Mononuclear cell (primary cell): Measurements from ENCODE around the gene SLC7A1. TPM values are rescaled to one million over a fixed set of nuclear protein-coding genes. Genes with fewer than 3 reads are reported as not detected.

Source experiments
- H3K27me3 ChIP-seq: 2 replicates; pipeline ENCODE4 v1.6.0; 2011; ENCODE audit warnings: low read length, control low read depth; ENCODE audit not compliant: insufficient read depth
- H3K4me1 ChIP-seq: 2 replicates; pipeline ENCODE4 v1.5.1; 2011; ENCODE audit warnings: mild to moderate bottlenecking, low read length, control low read depth; ENCODE audit not compliant: insufficient read depth
- H3K4me3 ChIP-seq: 2 replicates; pipeline ENCODE4 v1.5.1; 2011; ENCODE audit warnings: mild to moderate bottlenecking, low read length, moderate library complexity
- H3K9me3 ChIP-seq: 2 replicates; pipeline ENCODE4 v1.5.1; 2011; ENCODE audit warnings: low read depth, mild to moderate bottlenecking, control low read depth, low read length
- total RNA-seq: library from RNA; depleted of rRNA; stranded (reverse); fragments of >200 nt; gene quantifications from one replicate; pipeline ENCODE4 v1.2.3, GENCODE V29; 2012

Gene SLC7A1
- total RNA-seq, 1 donor, result 4.9 TPM

GRCh38 chr13:29573190-29573589 lies 22.3 kb downstream of the SLC7A1 start:
- H3K9me3 ChIP-seq, result no peaks in the 10 kb centered on the region
- H3K4me3 ChIP-seq, result no peak overlapping the region
- no peaks in the 10 kb centered on the region for H3K27me3 ChIP-seq
- H3K4me1 ChIP-seq, result peaks cover 9% of the 10 kb centered on the region

GRCh38 chr13:29572575-29572974 lies 22.9 kb downstream of the SLC7A1 start:
- no peak overlapping the region for H3K4me3 ChIP-seq
- H3K27me3 ChIP-seq, result no peaks in the 10 kb centered on the region
- H3K9me3 ChIP-seq, result no peaks in the 10 kb centered on the region
- peaks cover 9% of the 10 kb centered on the region for H3K4me1 ChIP-seq

- Histone ChIP-seq H3K9me3 (no peaks in the 10 kb centered on the region), H3K27me3 (no peaks in the 10 kb centered on the region), H3K4me3 (no peak overlapping the region), H3K4me1 (peaks cover 9% of the 10 kb centered on the region)
Measured at GRCh38 chr13:29571876-29572570, 23.5 kb downstream of the SLC7A1 start.

GRCh38 chr13:29570051-29570654 lies 25.3 kb downstream of the SLC7A1 start:
- Histone ChIP-seq H3K4me1 (peaks cover 9% of the 10 kb centered on the region), H3K9me3 (no peaks in the 10 kb centered on the region), H3K27me3 (no peaks in the 10 kb centered on the region), H3K4me3 (no peak overlapping the region)

GRCh38 chr13:29569253-29570050 lies 26.0 kb downstream of the SLC7A1 start:
- Histone ChIP-seq H3K4me3 (no peak overlapping the region), H3K9me3 (no peaks in the 10 kb centered on the region), H3K4me1 (peaks cover 9% of the 10 kb centered on the region), H3K27me3 (no peaks in the 10 kb centered on the region)

GRCh38 chr13:29568731-29569130 lies 26.8 kb downstream of the SLC7A1 start:
- H3K4me1 ChIP-seq, result peaks cover 7% of the 10 kb centered on the region
- H3K4me3 ChIP-seq, result no peak overlapping the region
- H3K9me3 ChIP-seq, result no peaks in the 10 kb centered on the region
- H3K27me3 ChIP-seq, result no peaks in the 10 kb centered on the region

GRCh38 chr13:29567411-29567810 lies 28.1 kb downstream of the SLC7A1 start:
- Histone ChIP-seq H3K4me1 (no peaks in the 10 kb centered on the region), H3K27me3 (no peaks in the 10 kb centered on the region), H3K4me3 (no peak overlapping the region), H3K9me3 (no peaks in the 10 kb centered on the region)

GRCh38 chr13:29566206-29566605 lies 29.3 kb downstream of the SLC7A1 start:
- no peaks in the 10 kb centered on the region for H3K27me3 ChIP-seq
- no peaks in the 10 kb centered on the region for H3K4me1 ChIP-seq
- no peaks in the 10 kb centered on the region for H3K9me3 ChIP-seq
- no peak overlapping the region for H3K4me3 ChIP-seq

- Histone ChIP-seq H3K4me3 (no peak overlapping the region), H3K4me1 (no peaks in the 10 kb centered on the region), H3K27me3 (no peaks in the 10 kb centered on the region), H3K9me3 (no peaks in the 10 kb centered on the region)
Measured at GRCh38 chr13:29564818-29565217, 30.7 kb downstream of the SLC7A1 start.

GRCh38 chr13:29564373-29564772 lies 31.1 kb downstream of the SLC7A1 start:
- no peaks in the 10 kb centered on the region for H3K27me3 ChIP-seq
- H3K4me1 ChIP-seq, result no peaks in the 10 kb centered on the region
- H3K9me3 ChIP-seq, result no peaks in the 10 kb centered on the region
- H3K4me3 ChIP-seq, result no peak overlapping the region

- Histone ChIP-seq H3K27me3 (no peaks in the 10 kb centered on the region), H3K4me3 (no peak overlapping the region), H3K9me3 (no peaks in the 10 kb centered on the region), H3K4me1 (no peaks in the 10 kb centered on the region)
Measured at GRCh38 chr13:29563941-29564340, 31.5 kb downstream of the SLC7A1 start.

GRCh38 chr13:29562786-29563438 lies 32.6 kb downstream of the SLC7A1 start:
- no peak overlapping the region for H3K4me3 ChIP-seq
- no peaks in the 10 kb centered on the region for H3K27me3 ChIP-seq
- no peaks in the 10 kb centered on the region for H3K4me1 ChIP-seq
- no peaks in the 10 kb centered on the region for H3K9me3 ChIP-seq

- no peaks in the 10 kb centered on the region for H3K4me1 ChIP-seq
- H3K9me3 ChIP-seq, result no peaks in the 10 kb centered on the region
- H3K4me3 ChIP-seq, result no peak overlapping the region
- H3K27me3 ChIP-seq, result no peaks in the 10 kb centered on the region
Measured at GRCh38 chr13:29561918-29562317, 33.6 kb downstream of the SLC7A1 start.

- Histone ChIP-seq H3K9me3 (no peaks in the 10 kb centered on the region), H3K4me3 (no peak overlapping the region), H3K27me3 (no peaks in the 10 kb centered on the region), H3K4me1 (no peaks in the 10 kb centered on the region)
Measured at GRCh38 chr13:29556742-29557141, 38.7 kb downstream of the SLC7A1 start.

- H3K9me3 ChIP-seq, result no peaks in the 10 kb centered on the region
- no peaks in the 10 kb centered on the region for H3K4me1 ChIP-seq
Measured at GRCh38 chr13:29551214-29551613, 44.3 kb downstream of the SLC7A1 start.

More at GRCh38 chr13:29551214-29551613, 44.3 kb downstream of the SLC7A1 start:
- Histone ChIP-seq H3K4me3 (no peak overlapping the region), H3K27me3 (no peaks in the 10 kb centered on the region)
